Stimulated activated CD8-positive, alpha-beta memory T cell treated with anti-CD3 and anti-CD28 coated beads, Interleukin-15, amount 100 ng/mL, for 1 hour (primary cell): Measurements from ENCODE around the gene CHST11.
A peak's percentile ranks its signal among the peaks of the same experiment; 100 is the strongest.
"Not testable (repeated sequence)": the region's sequence is repeated elsewhere in the genome, so short reads cannot be mapped to it uniquely, and the experiment has no call there.

ENCODE experiments used
- DNase-seq: peaks from one replicate; pipeline ENCODE4 v3.0.0-alpha.2; 2020; ENCODE audit warnings: low read depth

Gene CHST11

GRCh38 chr12:104767261-104767660 lies 310.5 kb downstream of the CHST11 start:
- no peak for DNase-seq

- no peak for DNase-seq
Observed at GRCh38 chr12:104768033-104768432, 311.3 kb downstream of the CHST11 start.

- no peak for DNase-seq
Observed at GRCh38 chr12:104769144-104769561, 312.4 kb downstream of the CHST11 start.

GRCh38 chr12:104772336-104772735 lies 315.6 kb downstream of the CHST11 start:
- no peak for DNase-seq

- DNase-seq = no peak
Observed at GRCh38 chr12:104775731-104776231, 319.0 kb downstream of the CHST11 start.

- no peak for DNase-seq
Observed at GRCh38 chr12:104779134-104779533, 322.4 kb downstream of the CHST11 start.

- DNase-seq = no peak
Observed at GRCh38 chr12:104782296-104782695, 325.5 kb downstream of the CHST11 start.

GRCh38 chr12:104784592-104784991 lies 327.8 kb downstream of the CHST11 start:
- DNase-seq = no peak

- no peak for DNase-seq
Observed at GRCh38 chr12:104785886-104786285, 329.1 kb downstream of the CHST11 start.

- DNase-seq = no peak
Observed at GRCh38 chr12:104786352-104786751, 329.6 kb downstream of the CHST11 start.

GRCh38 chr12:104788840-104789271 lies 332.1 kb downstream of the CHST11 start:
- DNase-seq = no peak

GRCh38 chr12:104790296-104791125 lies 333.8 kb downstream of the CHST11 start:
- peak; percentile 12 for DNase-seq

- no peak for DNase-seq
Observed at GRCh38 chr12:104792570-104792969, 335.8 kb downstream of the CHST11 start.

- no peak for DNase-seq
Observed at GRCh38 chr12:104793285-104793684, 336.5 kb downstream of the CHST11 start.

- DNase-seq = no peak
Observed at GRCh38 chr12:104793968-104794367, 337.2 kb downstream of the CHST11 start.

- no peak for DNase-seq
Observed at GRCh38 chr12:104796475-104796862, 339.7 kb downstream of the CHST11 start.

GRCh38 chr12:104799458-104799857 lies 342.7 kb downstream of the CHST11 start:
- no peak for DNase-seq

GRCh38 chr12:104801005-104801404 lies 344.3 kb downstream of the CHST11 start:
- no peak for DNase-seq

- no peak for DNase-seq
Observed at GRCh38 chr12:104801427-104801826, 344.7 kb downstream of the CHST11 start.

GRCh38 chr12:104802208-104802607 lies 345.5 kb downstream of the CHST11 start:
- DNase-seq = no peak

- no peak for DNase-seq
Observed at GRCh38 chr12:104805186-104805585, 348.4 kb downstream of the CHST11 start.

- DNase-seq = not testable (repeated sequence)
Observed at GRCh38 chr12:104806194-104806593, 349.4 kb downstream of the CHST11 start.

GRCh38 chr12:104809251-104809650 lies 352.5 kb downstream of the CHST11 start:
- no peak for DNase-seq
